ENCODE data around the gene DTHD1.

DTHD1 gene

GRCh38 chr4:36273276-36273675 lies 8.1 kb upstream of the DTHD1 start:
- no peak for DNase-seq

- no peak for DNase-seq
Observed at GRCh38 chr4:36274158-36274557, 7.3 kb upstream of the DTHD1 start.

- no peak for DNase-seq
Observed at GRCh38 chr4:36277533-36277932, 3.9 kb upstream of the DTHD1 start.

- DNase-seq, result no peak
Observed at GRCh38 chr4:36278789-36279188, 2.6 kb upstream of the DTHD1 start.

- DNase-seq, result no peak
Observed at GRCh38 chr4:36280555-36280954, 861 bp upstream of the DTHD1 start.

GRCh38 chr4:36282503-36283030 lies 1.2 kb downstream of the DTHD1 start:
- no peak for DNase-seq

- no peak for DNase-seq
Observed at GRCh38 chr4:36283912-36284465, 2.6 kb downstream of the DTHD1 start.

GRCh38 chr4:36285784-36286480 lies 4.5 kb downstream of the DTHD1 start:
- DNase-seq, result no peak

- DNase-seq, result no peak
Observed at GRCh38 chr4:36286481-36286871, 5.1 kb downstream of the DTHD1 start.

- DNase-seq, result no peak
Observed at GRCh38 chr4:36288731-36289426, 7.5 kb downstream of the DTHD1 start.

GRCh38 chr4:36290641-36291040 lies 9.2 kb downstream of the DTHD1 start:
- DNase-seq, result no peak

- DNase-seq, result no peak
Observed at GRCh38 chr4:36292556-36293188, 11.3 kb downstream of the DTHD1 start.

GRCh38 chr4:36301127-36301526 lies 19.7 kb downstream of the DTHD1 start:
- DNase-seq, result no peak

GRCh38 chr4:36303426-36304137 lies 22.2 kb downstream of the DTHD1 start:
- no peak for DNase-seq

- DNase-seq, result no peak
Observed at GRCh38 chr4:36304138-36304681, 22.8 kb downstream of the DTHD1 start.

- no peak for DNase-seq
Observed at GRCh38 chr4:36308150-36308549, 26.7 kb downstream of the DTHD1 start.

- DNase-seq, result no peak
Observed at GRCh38 chr4:36310216-36310615, 28.8 kb downstream of the DTHD1 start.

GRCh38 chr4:36310793-36311192 lies 29.4 kb downstream of the DTHD1 start:
- DNase-seq, result no peak

GRCh38 chr4:36312511-36312910 lies 31.1 kb downstream of the DTHD1 start:
- DNase-seq, result no peak

- no peak for DNase-seq
Observed at GRCh38 chr4:36313301-36313700, 31.9 kb downstream of the DTHD1 start.

- no peak for DNase-seq
Observed at GRCh38 chr4:36313703-36314102, 32.3 kb downstream of the DTHD1 start.

- DNase-seq, result no peak
Observed at GRCh38 chr4:36316607-36317006, 35.2 kb downstream of the DTHD1 start.

- no peak for DNase-seq
Observed at GRCh38 chr4:36317721-36318120, 36.3 kb downstream of the DTHD1 start.
